Immature natural killer cell (primary cell): ENCODE measurements around the gene FAAH. TPM values are rescaled to one million over a fixed set of nuclear protein-coding genes. Genes with fewer than 3 reads are reported as not detected.

ENCODE experiments used
- DNase-seq, 3 donors: peaks; one replicate each; pipeline ENCODE4 v3.0.0; 2022; ENCODE audit warnings: mixed read lengths in 1 of 3
- H3K27ac Mint-ChIP-seq, 6 donors: one replicate each; pipeline ENCODE4 v1.8.0; 2020; ENCODE audit warnings: mixed read lengths in 6 of 6, mild to moderate bottlenecking in 5 of 6, inconsistent platforms in 4 of 6, moderate library complexity in 3 of 6
- H3K27me3 Mint-ChIP-seq, 3 donors: one replicate each; pipeline ENCODE4 v1.8.0; 2020 to 2021; ENCODE audit warnings: low read depth in 3 of 3, mild to moderate bottlenecking in 3 of 3, mixed read lengths in 3 of 3, moderate library complexity in 3 of 3, inconsistent platforms in 1 of 3
- H3K36me3 Mint-ChIP-seq, 3 donors: one replicate each; pipeline ENCODE4 v1.8.0; 2020; ENCODE audit warnings: mixed read lengths in 3 of 3, inconsistent platforms in 2 of 3, mild to moderate bottlenecking in 2 of 3
- H3K4me1 Mint-ChIP-seq, 2 donors: one replicate each; pipeline ENCODE4 v1.8.0; 2020; ENCODE audit warnings: inconsistent platforms in 2 of 2, mild to moderate bottlenecking in 2 of 2, mixed read lengths in 2 of 2, moderate library complexity in 1 of 2
- H3K4me3 Mint-ChIP-seq, 5 donors: one replicate each; pipeline ENCODE4 v1.8.0; 2020; ENCODE audit warnings: mild to moderate bottlenecking in 5 of 5, mixed read lengths in 5 of 5, inconsistent platforms in 3 of 5, moderate library complexity in 3 of 5
- H3K9me3 Mint-ChIP-seq, 6 donors: one replicate each; pipeline ENCODE4 v1.8.0; 2020; ENCODE audit warnings: mild to moderate bottlenecking in 6 of 6, mixed read lengths in 6 of 6, inconsistent platforms in 4 of 6, moderate library complexity in 3 of 6
- polyA plus RNA-seq, 3 donors: library from polyadenylated mRNA; unstranded; fragments of 300-500 nt; fragmentation: Illumina TruSeq; gene quantifications; one replicate each; pipeline ENCODE4 v1.2.3, GENCODE V29; 2021

Gene FAAH
- polyA plus RNA-seq, 3 donors from 2014 or later, result 1.8 to 2.8 (median 2.1) TPM

DNA sequence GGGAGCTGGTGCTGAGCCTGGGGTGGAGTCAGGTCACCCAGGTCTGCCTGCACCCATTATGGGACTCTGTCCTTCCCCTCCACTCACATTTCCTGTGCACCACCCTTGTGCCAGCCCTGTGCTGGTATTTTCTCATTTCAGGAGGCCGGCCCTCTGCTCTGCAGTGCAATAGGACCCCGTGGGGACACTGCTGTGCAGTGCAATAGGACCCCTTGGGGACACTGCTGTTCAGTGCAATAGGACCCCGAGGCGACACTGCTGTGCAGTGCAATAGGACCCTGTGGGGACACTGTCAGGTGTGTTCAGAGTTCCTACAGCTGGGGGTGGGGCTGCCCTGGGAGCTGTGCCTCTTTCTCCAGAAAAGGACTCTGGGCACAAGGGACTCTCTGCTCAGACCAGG, 59.3 kb downstream of the FAAH start:
- DNase-seq, result no peak
- H3K27me3 Mint-ChIP-seq, result peaks cover 8 to 45% (median 16%) of the 10 kb centered on the region in 3 donors
- H3K4me3 Mint-ChIP-seq, result no peak overlapping the region
- no peaks in the 10 kb centered on the region for H3K9me3 Mint-ChIP-seq
- H3K4me1 Mint-ChIP-seq, result peaks cover 0 to 3% of the 10 kb centered on the region in 2 donors
- H3K27ac Mint-ChIP-seq, result peak overlapping the region in 1 of 6 donors; percentile 62
- no peaks in the 10 kb centered on the region for H3K36me3 Mint-ChIP-seq

DNA sequence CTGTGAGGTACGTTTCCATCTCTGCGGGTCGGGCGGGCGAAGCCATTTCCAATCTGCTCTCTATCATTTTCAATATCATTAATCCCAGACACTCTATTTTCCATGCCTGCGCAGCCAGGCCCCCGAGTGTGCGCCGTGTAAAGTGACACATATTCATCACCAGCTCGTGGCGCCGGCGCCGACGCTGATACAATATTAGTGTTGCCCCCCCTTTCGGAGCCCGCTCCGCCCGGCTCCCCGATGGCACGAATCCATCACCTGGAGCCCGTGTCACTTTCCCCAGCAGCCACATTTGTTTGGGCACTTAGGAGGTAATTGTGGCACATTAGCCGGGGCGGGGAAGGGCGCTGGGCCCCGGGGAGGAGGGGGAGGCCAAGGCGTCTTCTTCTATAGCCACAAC, 61.8 kb downstream of the FAAH start:
- no peak overlapping the region for H3K27ac Mint-ChIP-seq
- no peak overlapping the region for H3K4me3 Mint-ChIP-seq
- peaks cover 6 to 28% (median 14%) of the 10 kb centered on the region in 3 donors for H3K27me3 Mint-ChIP-seq
- H3K4me1 Mint-ChIP-seq, result no peaks in the 10 kb centered on the region
- DNase-seq, result no peak
- no peaks in the 10 kb centered on the region for H3K9me3 Mint-ChIP-seq
- no peaks in the 10 kb centered on the region for H3K36me3 Mint-ChIP-seq

DNA sequence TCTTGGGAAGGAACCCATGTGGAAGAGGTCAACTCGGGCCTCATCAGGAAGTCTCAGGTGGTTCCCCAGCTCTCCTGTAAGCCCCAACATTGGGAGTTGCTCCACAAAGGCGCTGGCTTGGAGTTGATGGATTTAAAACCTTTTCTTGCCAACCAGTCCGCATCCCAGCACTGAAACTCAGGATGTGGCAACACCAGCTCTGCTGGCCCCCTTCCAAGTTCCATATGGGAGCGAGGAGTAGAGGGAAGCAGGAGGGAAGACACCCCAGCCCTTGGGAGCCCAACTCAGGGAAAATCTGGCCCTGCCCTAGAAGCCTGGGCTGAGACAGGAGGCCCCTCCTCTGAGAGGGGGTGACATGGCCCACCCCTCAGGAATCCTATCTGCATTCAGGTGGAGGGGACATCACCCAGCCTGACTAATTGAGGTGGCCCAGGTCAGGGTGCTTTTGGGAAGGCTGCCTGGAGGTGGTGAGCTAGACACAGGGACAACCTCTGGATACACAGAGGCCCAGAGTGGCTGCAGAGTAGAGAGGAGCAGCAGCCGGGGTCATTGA, 62.4 kb downstream of the FAAH start:
- Mint-ChIP-seq H3K36me3 (no peaks in the 10 kb centered on the region), H3K27ac (no peak overlapping the region), H3K27me3 (peaks cover 6 to 23% (median 11%) of the 10 kb centered on the region in 3 donors), H3K9me3 (peaks cover 0 to 2% (median 0%) of the 10 kb centered on the region in 6 donors), H3K4me3 (no peak overlapping the region), H3K4me1 (no peaks in the 10 kb centered on the region)
- no peak for DNase-seq

DNA sequence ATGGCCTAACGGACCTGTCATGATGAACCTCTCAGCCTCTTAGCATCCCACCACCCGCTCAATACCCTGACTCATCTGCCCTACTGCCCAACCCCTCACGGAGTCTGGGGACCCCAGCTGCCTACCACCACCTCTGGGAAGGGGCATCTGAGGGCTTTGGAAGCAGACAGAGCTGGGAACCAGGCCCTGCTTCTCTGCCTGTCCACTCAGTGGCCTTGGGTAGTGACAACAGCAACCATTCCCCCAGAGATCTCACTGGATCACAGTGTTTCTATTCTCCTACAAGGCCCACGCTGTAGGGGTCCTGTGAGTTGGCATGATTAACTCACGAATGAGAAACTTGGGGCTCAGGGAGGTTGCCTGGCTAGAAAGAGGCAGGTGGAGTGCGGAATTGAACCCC, 63.1 kb downstream of the FAAH start:
- Mint-ChIP-seq H3K9me3 (peaks cover 0 to 2% (median 0%) of the 10 kb centered on the region in 6 donors), H3K27me3 (peaks cover 6 to 20% (median 11%) of the 10 kb centered on the region in 3 donors), H3K4me3 (no peak overlapping the region), H3K36me3 (no peaks in the 10 kb centered on the region), H3K4me1 (no peaks in the 10 kb centered on the region), H3K27ac (no peak overlapping the region)
- no peak for DNase-seq

DNA sequence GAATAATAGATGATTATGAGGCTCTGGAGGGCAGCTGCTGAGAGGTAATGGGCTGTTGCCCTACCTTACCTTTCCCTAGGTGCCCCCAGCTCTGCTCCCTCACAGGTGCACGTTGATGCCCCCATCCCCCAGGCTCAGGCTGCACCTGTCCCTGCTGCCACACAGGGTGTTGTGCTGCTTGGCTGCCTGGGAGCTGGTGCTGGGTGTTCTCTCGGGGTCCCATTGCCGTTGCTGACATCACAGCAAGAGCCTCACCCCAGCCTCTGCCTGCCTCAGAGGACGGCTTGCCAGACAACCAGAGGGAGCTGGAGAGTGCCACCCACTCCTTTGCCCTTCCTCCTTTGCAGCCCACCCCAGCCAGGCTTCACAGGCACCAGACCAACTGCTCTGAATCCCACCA, 64.1 kb downstream of the FAAH start:
- DNase-seq, result no peak
- peaks cover 0 to 2% (median 0%) of the 10 kb centered on the region in 6 donors for H3K9me3 Mint-ChIP-seq
- H3K27me3 Mint-ChIP-seq, result peaks cover 8 to 16% (median 11%) of the 10 kb centered on the region in 3 donors
- no peaks in the 10 kb centered on the region for H3K4me1 Mint-ChIP-seq
- H3K27ac Mint-ChIP-seq, result no peak overlapping the region
- no peaks in the 10 kb centered on the region for H3K36me3 Mint-ChIP-seq
- H3K4me3 Mint-ChIP-seq, result no peak overlapping the region

DNA sequence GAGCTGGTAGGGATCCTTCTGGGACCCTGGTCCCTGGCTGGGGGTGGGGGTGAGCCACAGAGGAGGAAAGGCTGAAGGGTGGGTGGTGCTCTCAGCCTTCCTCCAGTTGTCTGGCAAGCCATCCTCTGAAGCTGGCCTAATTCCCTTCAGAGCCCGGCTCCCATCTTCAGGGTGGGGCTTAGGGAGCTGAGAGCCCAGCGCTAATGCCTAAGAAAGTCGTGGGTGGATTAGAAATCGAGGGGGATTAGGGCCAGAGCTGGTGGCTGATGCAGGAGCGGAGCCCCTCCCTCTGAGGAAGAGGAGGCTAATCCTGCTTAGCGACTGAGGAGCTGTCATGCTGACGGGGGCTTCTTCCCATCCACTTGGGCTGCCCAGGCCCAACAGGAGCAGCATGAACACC, 64.7 kb downstream of the FAAH start:
- Mint-ChIP-seq H3K4me3 (no peak overlapping the region), H3K27me3 (peaks cover 6 to 16% (median 9%) of the 10 kb centered on the region in 3 donors), H3K36me3 (no peaks in the 10 kb centered on the region), H3K27ac (no peak overlapping the region), H3K9me3 (peaks cover 0 to 2% (median 0%) of the 10 kb centered on the region in 6 donors), H3K4me1 (no peaks in the 10 kb centered on the region)
- no peak for DNase-seq

DNA sequence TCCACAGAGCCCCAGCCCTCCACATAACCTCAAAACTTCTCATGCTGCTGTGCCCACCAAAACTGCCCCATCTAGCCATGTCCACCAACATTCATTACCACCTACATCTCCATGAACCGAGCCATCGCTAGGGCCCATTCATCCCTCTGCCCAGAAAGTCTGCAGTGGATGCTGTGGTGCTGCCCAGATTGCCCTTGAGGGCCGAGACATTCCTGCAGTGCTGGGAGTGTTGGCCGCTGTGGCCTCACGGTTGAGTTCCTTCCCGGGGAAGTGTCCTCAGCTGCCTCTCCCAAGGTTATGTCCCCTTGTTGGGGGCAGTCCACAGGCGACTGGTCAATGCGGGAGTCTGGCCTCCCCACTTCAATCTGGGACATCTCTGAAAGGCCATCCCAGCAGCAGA, 65.2 kb downstream of the FAAH start:
- Mint-ChIP-seq H3K27ac (no peak overlapping the region), H3K9me3 (peaks cover 0 to 2% (median 0%) of the 10 kb centered on the region in 6 donors), H3K27me3 (peaks cover 5 to 16% (median 7%) of the 10 kb centered on the region in 3 donors), H3K4me3 (no peak overlapping the region), H3K36me3 (no peaks in the 10 kb centered on the region), H3K4me1 (no peaks in the 10 kb centered on the region)
- no peak for DNase-seq

DNA sequence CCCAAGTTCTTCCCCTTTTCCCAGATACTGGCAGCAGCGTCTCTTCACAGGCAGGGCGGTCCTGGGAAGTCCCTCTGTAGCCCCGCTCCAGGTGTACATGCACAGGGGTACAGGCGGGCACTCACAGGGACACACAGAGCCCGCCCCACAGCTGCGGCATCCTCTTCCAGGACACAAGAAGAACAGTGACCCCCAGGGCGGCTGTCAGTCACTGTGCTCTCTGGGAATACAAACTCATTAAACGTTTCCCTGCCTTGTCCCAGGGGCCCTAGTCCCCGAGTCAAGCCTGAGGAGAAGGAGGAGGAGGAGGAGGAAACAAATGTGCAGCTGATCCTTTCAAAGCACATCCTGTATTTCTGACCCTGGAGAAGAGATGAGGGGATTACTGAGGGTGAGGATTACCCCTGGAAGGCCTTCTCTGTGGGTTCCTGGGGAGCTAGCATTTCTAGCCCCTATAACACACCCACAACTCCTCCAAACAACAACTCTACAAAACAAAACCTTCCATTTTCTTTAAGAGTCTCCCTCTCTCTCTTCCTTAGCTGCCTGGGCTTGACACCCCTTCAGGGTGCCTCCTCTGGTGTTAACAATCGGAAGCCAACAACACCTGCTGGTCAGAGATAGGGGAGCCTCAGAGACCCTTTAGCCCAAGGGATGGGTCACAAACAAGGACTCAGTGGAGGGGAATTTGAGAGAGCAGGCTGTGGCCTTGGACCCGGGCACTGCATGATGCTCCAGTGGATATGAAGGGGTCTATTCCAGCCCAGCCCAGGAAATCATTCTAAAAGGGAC, 67.1 kb downstream of the FAAH start:
- H3K27ac Mint-ChIP-seq, result no peak overlapping the region
- DNase-seq, result no peak
- peaks cover 0 to 3% of the 10 kb centered on the region in 2 donors for H3K4me1 Mint-ChIP-seq
- peaks cover 0 to 2% (median 0%) of the 10 kb centered on the region in 6 donors for H3K9me3 Mint-ChIP-seq
- no peaks in the 10 kb centered on the region for H3K36me3 Mint-ChIP-seq
- H3K4me3 Mint-ChIP-seq, result no peak overlapping the region
- H3K27me3 Mint-ChIP-seq, result peaks cover 9 to 19% (median 11%) of the 10 kb centered on the region in 3 donors

DNA sequence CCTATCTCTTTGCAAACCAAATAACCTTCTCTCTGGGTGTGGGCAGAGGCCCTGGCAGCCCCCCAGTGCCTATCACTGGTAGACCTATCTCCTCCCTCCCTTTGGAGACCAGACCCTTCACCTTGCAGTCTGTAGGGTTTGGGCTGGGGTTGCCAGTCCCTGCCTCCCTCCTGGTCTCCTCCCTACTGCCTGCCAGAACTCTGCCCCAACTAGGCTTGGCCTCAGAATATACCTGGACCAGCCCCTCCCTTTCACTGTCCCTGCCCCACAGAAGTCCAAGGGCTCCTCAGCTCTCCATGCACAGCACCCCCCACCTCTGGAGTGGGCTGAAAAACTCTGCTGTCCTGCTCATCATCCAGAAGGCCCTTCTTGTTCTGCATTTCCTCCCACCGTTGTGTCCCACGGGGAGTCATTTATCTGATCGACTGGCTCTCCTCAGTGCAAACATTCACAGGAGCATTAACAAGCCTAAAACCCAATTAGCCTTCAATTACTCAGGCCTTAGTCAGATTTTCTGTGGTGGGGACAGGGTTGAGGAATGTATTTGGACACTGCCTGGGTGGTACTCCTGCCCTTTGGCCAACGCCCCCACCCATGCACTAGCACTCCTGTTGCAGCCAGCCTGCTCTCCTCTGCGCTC, 67.8 kb downstream of the FAAH start:
- Mint-ChIP-seq H3K4me1 (peaks cover 2 to 6% of the 10 kb centered on the region in 2 donors), H3K36me3 (no peaks in the 10 kb centered on the region), H3K4me3 (no peak overlapping the region), H3K27me3 (peaks cover 9 to 20% (median 11%) of the 10 kb centered on the region in 3 donors), H3K9me3 (peaks cover 0 to 2% (median 0%) of the 10 kb centered on the region in 6 donors), H3K27ac (no peak overlapping the region)
- no peak for DNase-seq

Other genes with a start within 250 kb of the FAAH start
- not detected for gene TSPAN1, start 219.2 kb upstream of the FAAH start, polyA plus RNA-seq
- not detected for gene P3R3URF, start 217.8 kb upstream of the FAAH start, polyA plus RNA-seq
- gene POMGNT1, start 195.9 kb upstream of the FAAH start, polyA plus RNA-seq, result 10 to 100 TPM; 33.7 to 36.3 (median 35.7) TPM
- gene LURAP1, start 191.0 kb upstream of the FAAH start, polyA plus RNA-seq, result under 1 TPM in 1 of 3 donors, not detected in 2; 0.10 TPM
- gene RAD54L, start 146.6 kb upstream of the FAAH start, polyA plus RNA-seq, result under 1 TPM in 2 of 3 donors, not detected in 1; 0.51 to 0.90 TPM
- gene LRRC41, start 90.7 kb upstream of the FAAH start, polyA plus RNA-seq, result 10 to 100 TPM; 44.2 to 71.6 (median 65.4) TPM
- gene UQCRH, start 90.6 kb upstream of the FAAH start, polyA plus RNA-seq, result 100 to 1,000 TPM; 222 to 278 (median 252) TPM
- gene NSUN4, start 53.5 kb upstream of the FAAH start, polyA plus RNA-seq, result 10 to 100 TPM in 1 of 3 donors, 1 to 10 TPM in 2; 3.4 to 16.3 (median 7.4) TPM
- gene DMBX1, start 95.5 kb downstream of the FAAH start, polyA plus RNA-seq, result not detected
- not detected for gene KNCN, start 157.3 kb downstream of the FAAH start, polyA plus RNA-seq
- gene MKNK1, start 210.0 kb downstream of the FAAH start, polyA plus RNA-seq, result 10 to 100 TPM; 23.2 to 35.7 (median 27.6) TPM
- 10 to 100 TPM in 1 of 3 donors, 1 to 10 TPM in 2; 5.5 to 14.6 (median 6.8) TPM for gene MOB3C, start 222.5 kb downstream of the FAAH start, polyA plus RNA-seq